ENCODE results near the gene GUF1. TPM values are rescaled to one million over a fixed set of nuclear protein-coding genes. Genes with fewer than 3 reads are reported as not detected.

Gene GUF1, protein sequence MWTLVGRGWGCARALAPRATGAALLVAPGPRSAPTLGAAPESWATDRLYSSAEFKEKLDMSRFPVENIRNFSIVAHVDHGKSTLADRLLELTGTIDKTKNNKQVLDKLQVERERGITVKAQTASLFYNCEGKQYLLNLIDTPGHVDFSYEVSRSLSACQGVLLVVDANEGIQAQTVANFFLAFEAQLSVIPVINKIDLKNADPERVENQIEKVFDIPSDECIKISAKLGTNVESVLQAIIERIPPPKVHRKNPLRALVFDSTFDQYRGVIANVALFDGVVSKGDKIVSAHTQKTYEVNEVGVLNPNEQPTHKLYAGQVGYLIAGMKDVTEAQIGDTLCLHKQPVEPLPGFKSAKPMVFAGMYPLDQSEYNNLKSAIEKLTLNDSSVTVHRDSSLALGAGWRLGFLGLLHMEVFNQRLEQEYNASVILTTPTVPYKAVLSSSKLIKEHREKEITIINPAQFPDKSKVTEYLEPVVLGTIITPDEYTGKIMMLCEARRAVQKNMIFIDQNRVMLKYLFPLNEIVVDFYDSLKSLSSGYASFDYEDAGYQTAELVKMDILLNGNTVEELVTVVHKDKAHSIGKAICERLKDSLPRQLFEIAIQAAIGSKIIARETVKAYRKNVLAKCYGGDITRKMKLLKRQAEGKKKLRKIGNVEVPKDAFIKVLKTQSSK
- total RNA-seq, result 15.1 and 15.4 TPM in 2 replicates

DNA sequence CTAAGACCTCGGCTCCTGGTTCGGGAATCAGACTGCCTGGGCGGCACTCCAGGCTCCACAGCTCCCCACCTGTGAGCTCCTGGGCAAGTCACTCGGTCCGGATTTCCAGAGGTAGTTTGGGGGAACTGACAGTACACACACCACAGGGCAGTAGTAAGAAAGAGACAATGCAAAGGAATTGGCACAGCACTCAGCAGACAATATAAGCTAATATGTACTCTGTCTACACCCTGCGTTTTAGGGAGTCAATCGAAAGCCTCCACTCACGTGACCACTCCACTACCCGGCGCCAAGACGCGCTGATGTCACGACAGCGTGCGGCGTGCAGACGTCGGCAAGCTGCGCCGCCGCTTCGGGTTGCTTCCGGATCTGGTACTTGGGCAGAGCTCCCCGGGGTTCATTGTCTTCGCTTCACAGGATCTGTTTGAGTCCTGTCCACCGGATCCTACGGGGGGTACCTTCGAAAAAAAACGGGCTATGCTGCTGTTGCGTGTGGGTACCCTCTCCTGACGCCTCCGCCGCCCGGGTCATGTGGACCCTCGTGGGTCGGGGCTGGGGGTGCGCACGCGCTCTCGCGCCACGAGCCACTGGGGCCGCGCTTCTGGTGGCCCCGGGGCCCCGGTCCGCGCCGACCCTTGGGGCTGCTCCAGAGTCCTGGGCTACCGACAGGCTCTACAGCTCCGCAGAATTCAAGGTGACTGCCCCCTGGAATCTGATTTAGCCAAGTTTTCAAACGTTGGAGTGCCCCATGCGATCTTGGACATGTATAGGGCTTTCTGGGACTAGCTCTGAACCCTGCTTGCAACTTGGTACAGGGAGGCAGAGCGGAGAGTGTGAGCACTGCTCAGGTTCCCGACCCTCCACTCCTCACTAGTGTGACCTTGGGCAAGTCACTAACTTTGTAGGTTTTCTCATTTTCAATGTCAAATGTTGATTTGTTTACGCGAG lies at the start of gene GUF1:
TSS of gene GUF1 (plus strand) at position 327 of the 948 bp plus-strand sequence. CDS start at position 530, 203 bp downstream.

DNA sequence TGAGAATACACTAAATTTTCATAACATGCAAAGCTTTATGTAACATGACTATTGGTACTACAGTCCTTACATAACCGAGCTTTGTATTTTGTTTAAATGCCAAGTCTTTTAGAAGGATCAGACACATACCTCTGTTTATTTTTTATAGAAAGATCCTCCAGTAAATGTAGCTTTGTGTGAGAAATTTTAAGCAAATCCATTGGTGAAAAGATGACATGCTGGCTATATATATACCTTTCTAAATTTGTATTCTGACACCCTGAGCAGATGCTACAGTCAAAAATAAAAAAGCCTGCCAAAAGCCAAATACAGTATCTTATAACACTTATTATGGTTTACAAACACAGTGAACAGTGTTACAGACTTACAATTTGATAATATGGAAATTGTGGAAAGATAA lies 26.8 kb upstream of the GUF1 start, which contains the start of gene YIPF7:
TSS of gene YIPF7 (minus strand) at position 201 of the 400 bp plus-strand sequence. CDS start 1,525 bp downstream, outside the sequence.

DNA sequence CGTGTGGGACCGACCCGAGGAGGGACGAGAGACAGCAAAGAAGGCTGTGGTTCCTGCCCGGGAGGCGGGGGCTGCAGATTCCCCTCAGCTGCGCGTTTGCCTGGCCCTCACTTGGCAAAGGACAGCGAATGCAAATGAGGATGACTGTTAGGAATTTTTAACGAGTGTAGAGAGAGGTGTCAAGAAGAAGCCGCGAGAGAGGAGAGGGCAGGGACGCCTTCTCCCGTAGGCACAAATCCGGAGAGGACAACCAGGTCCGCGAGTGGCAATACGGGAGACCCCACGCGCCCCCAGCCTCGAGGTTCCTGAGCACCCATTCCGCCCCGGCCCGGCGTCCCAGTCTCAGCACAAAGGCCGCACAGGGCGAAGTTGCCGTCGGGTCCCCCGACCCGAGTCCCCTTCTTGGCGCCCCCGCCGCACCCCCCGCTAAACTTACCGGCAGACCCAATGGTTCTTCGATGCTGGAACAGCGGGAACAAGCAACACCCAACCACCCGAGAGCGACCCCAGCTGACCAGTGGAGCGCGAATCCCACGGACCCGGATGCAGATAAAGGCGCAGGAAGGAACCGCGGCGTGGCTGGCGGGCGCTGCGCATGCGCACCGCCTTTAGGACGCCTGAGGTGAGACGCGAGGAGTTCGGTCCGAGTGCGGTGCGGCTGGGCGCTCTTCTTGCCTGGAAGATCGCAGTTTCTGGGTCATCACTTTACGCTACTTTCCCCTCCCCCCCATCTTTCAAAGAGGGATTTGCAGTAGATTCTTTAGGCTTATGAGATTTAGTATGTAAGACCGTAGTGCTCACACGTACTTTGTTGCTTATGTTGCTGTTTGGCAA lies 48.0 kb downstream of the GUF1 start, which contains the start of gene GNPDA2:
TSS of gene GNPDA2 (minus strand) at position 519 of the 834 bp plus-strand sequence. CDS start 4,349 bp downstream, outside the sequence.

Other genes with a start within 250 kb of the GUF1 start
- gene KCTD8, start 229.6 kb upstream of the GUF1 start, total RNA-seq, result 0.56 and 0.78 TPM in 2 replicates
- gene YIPF7, start 26.8 kb upstream of the GUF1 start, total RNA-seq, result 0.13 TPM in 1 of 2 replicates, not detected in the other
- gene GNPDA2, start 48.1 kb downstream of the GUF1 start, total RNA-seq, result 19.4 and 30.2 TPM in 2 replicates

Data from smooth muscle cell of the pulmonary artery (primary cell).